ENCODE measurements around the gene PGAP3. TPM values are rescaled to one million over a fixed set of nuclear protein-coding genes. Genes with fewer than 3 reads are reported as not detected.
A peak's percentile ranks its signal among the peaks of the same experiment; 100 is the strongest.

PGAP3 gene
- total and polyA plus RNA-seq, 2 donors = 10.0 to 19.1 TPM

DNA sequence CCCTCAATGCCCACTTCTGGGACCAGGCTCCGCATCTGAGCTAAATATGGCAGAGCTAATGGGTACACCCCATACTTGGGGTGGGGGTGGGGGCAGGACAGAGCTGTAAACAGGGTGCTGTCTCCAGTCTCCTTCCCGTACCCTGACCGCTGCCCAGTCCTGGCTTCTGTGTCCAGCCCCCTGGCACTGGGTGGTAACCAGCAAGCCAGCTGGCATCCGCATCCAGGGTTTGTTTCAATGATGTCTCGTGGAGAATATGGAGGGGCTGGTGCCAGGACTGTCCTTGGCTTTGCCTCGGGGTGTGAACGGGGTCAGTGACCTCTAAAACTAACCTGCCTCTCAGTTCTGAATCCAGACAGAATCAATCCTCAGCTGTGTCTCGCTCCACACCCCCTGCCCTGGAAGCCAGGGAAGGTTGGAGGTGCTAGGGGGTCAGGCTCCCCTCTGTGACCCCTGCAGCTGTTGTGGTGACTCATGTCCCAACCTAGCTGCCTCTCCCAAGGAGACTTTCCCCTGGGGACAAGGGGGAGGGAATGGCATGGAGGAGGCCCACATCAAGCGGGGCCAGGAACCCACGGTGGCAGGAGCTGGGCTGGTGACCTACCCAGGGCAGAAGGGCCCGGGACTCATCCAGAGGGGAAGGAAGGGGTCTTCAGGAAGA lies 21.1 kb downstream of the PGAP3 start:
- H3K27ac ChIP-seq (ENCODE audit: low read depth) = no peak overlapping the region
- no peaks in the 10 kb centered on the region for H3K4me1 ChIP-seq (ENCODE audit: insufficient read depth)
- no peak for DNase-seq (ENCODE audit: extremely low spot score)
- H3K36me3 ChIP-seq (ENCODE audit: insufficient read depth) = no peaks in the 10 kb centered on the region
- H3K4me3 ChIP-seq (ENCODE audit: low read depth, low read length) = no peak overlapping the region
- WGBS = 58% methylated on average over 11 of the region's 11 CpGs

DNA sequence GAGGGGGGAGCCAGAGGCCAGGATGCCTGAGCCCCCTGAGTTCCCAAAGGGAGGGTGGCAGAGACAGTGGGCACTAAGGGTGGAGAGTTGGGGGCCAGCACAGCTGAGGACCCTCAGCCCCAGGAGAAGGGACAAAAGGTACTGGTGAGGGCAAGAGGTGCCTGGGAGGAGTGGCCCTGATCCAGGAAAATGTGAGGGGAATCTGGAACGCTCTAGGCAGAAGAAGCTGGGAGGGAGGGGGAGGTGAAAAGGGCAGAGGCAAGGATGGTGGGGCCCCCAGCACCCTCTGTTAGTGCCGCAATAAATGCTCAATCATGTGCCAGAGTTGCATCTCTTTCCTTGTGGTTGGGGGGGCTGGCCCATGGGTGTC lies 21.6 kb downstream of the PGAP3 start:
- Histone ChIP-seq H3K36me3 (ENCODE audit: insufficient read depth) (no peaks in the 10 kb centered on the region), H3K4me3 (ENCODE audit: low read depth, low read length) (no peak overlapping the region), H3K4me1 (ENCODE audit: insufficient read depth) (no peaks in the 10 kb centered on the region), H3K27ac (ENCODE audit: low read depth) (no peak overlapping the region)
- 49% methylated on average over 2 of the region's 2 CpGs for WGBS
- DNase-seq (ENCODE audit: extremely low spot score) = no peak

DNA sequence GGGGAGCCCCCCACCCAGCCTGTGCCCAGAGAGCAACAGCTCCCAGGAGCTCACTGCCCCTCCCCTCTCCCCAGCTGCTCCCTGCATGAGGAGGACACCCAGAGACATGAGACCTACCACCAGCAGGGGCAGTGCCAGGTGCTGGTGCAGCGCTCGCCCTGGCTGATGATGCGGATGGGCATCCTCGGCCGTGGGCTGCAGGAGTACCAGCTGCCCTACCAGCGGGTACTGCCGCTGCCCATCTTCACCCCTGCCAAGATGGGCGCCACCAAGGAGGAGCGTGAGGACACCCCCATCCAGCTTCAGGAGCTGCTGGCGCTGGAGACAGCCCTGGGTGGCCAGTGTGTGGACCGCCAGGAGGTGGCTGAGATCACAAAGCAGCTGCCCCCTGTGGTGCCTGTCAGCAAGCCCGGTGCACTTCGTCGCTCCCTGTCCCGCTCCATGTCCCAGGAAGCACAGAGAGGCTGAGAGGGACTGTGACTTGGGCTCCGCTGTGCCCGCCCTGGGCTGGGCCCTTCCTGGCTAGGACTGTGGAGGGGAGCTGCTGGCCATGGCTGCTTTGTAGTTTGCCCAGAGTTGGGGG lies 22.1 kb downstream of the PGAP3 start:
- WGBS = 59% methylated on average over 17 of the region's 17 CpGs
- H3K4me3 ChIP-seq (ENCODE audit: low read depth, low read length) = no peak overlapping the region
- no peak for DNase-seq (ENCODE audit: extremely low spot score)
- no peaks in the 10 kb centered on the region for H3K36me3 ChIP-seq (ENCODE audit: insufficient read depth)
- no peak overlapping the region for H3K27ac ChIP-seq (ENCODE audit: low read depth)
- H3K4me1 ChIP-seq (ENCODE audit: insufficient read depth) = no peaks in the 10 kb centered on the region

DNA sequence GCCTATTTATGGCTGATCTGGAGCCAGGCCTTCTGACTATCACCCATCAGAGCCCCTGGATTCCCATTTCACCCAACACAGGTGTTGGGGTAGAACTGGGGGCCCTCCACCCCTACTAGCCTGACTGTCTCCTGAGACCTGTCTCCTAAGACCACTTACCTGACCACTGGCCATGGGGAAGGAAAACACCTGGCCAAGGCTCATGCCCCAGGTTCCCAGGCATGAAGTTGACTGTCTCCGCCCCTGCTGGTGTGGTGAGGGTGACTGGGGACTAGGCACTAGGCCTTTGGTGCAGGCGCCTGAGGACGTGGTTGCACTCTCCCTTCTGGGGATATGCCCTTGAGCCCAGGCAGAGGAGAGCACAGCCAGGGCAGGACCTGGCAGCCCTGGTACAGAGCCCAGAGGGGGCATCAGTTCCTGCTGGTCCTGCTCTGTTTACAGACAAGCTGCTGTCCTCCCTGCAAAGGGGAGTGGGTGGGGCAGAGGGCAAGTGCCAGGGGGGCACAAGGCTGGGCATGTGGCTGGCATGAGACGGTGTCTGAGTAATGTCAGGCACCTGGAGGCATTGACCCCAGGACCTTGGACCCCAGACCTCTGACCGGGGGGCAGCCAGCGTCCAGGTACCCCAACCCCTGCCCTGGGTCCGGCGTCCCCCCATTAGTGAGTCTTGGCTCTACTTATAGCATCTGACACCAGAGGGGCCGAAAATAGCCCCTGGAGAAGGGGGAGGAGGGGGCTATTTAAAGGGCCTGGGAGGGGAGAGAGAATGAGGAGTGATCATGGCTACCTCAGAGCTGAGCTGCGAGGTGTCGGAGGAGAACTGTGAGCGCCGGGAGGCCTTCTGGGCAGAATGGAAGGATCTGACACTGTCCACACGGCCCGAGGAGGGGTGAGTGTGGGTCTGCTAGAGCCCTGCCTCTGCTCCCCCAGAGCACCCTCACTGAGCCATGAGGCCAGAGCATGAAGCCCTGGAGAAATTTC lies 23.0 kb downstream of the PGAP3 start, which contains the start of gene TCAP:
TCAP (plus strand) TSS at position 769 of the 981 bp plus-strand sequence; CDS start at position 780, 11 bp downstream.
- H3K36me3 ChIP-seq (ENCODE audit: insufficient read depth) = no peaks in the 10 kb centered on the region
- 47% methylated on average over 15 of the region's 15 CpGs for WGBS
- H3K27ac ChIP-seq (ENCODE audit: low read depth) = no peak within 1 kb of the TSS
- no peak for DNase-seq (ENCODE audit: extremely low spot score)
- H3K4me3 ChIP-seq (ENCODE audit: low read depth, low read length) = no peak within 1 kb of the TSS
- H3K4me1 ChIP-seq (ENCODE audit: insufficient read depth) = no peaks in the 10 kb centered on the region

DNA sequence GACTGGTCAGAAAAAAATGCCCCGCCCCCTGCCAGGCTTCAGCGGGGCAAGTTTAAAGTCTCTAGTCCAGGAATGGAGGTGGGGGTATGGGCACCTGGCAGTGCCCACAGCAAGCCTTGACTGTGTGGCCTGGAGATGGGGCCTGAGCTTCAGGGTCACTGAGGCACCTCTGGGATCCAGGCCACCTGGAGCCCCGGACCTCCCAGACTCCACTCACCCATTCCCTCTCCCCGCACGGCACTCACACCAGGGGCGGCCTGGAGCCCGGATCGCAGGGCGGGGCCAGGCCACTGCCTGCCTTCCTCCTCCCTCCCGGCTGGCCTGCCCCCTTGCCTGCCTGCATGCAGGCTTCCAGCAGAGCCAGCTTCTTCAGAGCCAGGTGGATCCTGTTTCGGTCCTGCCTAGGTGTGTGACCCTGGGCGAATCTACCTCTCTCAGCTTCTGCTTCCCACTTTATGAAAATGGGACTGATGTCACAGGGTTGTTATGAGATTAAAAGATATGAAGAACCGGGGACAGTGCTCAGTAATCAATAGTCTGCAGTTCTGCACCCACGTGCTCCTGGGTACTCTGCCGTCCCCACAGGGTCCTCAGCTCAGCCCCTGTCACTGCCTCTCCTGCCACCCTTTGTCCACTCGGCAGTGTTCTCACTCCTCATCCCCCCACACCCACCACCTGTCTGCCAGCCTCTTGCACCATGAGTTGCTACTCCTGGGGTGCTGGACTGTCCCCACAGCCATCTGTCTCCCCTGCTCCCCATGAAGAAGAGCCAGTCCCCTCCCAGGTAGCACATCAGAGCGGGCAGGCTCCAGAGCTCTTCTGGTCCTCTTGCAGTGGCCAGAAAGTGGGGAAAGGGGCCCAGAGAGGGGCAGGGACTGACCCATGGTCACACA lies 23.9 kb downstream of the PGAP3 start:
- WGBS = 51% methylated on average over 17 of the region's 17 CpGs
- Histone ChIP-seq H3K27ac (ENCODE audit: low read depth) (no peak overlapping the region), H3K36me3 (ENCODE audit: insufficient read depth) (no peaks in the 10 kb centered on the region), H3K4me1 (ENCODE audit: insufficient read depth) (no peaks in the 10 kb centered on the region), H3K4me3 (ENCODE audit: low read depth, low read length) (no peak overlapping the region)
- DNase-seq (ENCODE audit: extremely low spot score) = no peak

DNA sequence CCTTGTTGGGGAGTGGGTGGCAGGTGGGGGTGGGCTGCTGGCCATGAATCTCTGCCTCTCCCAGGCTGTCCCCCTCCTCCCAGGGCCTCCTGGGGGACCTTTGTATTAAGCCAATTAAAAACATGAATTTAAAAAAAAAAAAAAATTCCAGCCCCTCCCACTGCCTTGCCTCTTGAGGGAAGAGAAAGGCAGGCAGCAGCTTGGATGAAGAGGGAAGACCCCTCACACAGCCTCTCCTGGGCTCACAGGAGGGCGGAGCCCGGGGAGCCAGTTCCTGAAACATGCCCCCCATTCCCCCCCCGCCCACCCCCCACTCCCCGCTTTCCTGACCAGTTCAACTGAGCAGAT lies 24.5 kb downstream of the PGAP3 start:
- DNase-seq (ENCODE audit: extremely low spot score) = no peak
- Histone ChIP-seq H3K36me3 (ENCODE audit: insufficient read depth) (peaks cover 3% of the 10 kb centered on the region), H3K27ac (ENCODE audit: low read depth) (no peak overlapping the region), H3K4me1 (ENCODE audit: insufficient read depth) (no peaks in the 10 kb centered on the region), H3K4me3 (ENCODE audit: low read depth, low read length) (no peak overlapping the region)
- WGBS = 60% methylated on average over 4 of the region's 4 CpGs

DNA sequence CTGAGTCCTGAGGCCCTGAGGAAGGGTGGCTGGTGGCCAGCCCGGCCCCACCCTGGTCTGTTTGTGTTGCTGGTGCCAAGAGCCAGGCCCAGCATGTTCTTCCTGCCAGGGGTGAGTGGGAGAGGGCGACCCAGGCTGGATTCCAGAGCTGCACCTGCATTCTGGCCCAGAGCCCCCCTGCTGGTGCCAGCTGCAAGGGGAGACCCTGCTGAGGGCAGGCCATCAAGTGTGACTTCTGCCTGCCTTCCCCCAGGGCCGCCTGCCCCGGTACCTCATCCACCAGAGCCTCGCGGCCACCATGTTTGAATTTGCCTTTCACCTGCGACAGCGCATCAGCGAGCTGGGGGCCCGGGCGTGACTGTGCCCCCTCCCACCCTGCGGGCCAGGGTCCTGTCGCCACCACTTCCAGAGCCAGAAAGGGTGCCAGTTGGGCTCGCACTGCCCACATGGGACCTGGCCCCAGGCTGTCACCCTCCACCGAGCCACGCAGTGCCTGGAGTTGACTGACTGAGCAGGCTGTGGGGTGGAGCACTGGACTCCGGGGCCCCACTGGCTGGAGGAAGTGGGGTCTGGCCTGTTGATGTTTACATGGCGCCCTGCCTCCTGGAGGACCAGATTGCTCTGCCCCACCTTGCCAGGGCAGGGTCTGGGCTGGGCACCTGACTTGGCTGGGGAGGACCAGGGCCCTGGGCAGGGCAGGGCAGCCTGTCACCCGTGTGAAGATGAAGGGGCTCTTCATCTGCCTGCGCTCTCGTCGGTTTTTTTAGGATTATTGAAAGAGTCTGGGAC lies 25.1 kb downstream of the PGAP3 start:
- 82% methylated on average over 22 of the region's 22 CpGs for WGBS

DNA sequence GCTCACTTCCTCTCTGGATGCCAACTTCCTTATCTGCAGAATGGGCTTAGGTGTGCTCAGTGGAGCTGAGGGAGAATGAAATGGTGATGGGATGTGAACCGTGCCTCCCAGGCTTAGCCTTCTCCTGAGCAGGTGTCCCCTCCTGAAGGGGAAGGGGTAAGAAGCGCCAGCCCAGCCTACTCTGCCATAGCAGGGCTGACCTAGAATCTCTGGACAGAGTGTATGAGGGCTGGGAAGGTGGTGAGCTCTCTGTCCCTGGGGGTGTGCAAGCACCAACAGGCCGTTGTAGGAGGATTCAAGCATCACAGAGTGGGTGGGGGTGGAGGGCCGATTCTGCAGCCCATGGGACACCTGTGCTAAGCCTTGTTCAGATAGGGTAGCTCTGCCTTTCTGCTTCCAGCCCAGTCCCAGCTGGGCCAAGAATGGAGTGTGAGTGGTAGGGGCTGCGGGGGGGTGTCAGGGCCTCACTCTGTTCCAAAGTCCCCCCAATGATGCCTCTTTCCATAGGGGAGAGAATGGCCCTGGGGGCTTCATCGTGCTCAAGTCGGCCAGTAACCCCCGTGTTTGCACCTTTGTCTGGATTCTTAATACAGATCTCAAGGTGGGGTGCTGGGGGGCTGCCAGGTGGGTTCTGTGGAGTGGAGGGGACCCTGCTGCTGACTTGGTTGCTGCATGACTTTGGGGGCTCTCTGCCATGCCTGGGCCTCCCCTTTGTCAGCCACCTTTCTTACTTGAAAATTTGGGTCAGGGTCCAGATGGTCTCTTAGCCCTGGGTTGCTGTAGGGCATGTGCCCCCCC lies 25.9 kb downstream of the PGAP3 start:
- H3K27ac ChIP-seq (ENCODE audit: low read depth) = no peak overlapping the region
- 87% methylated on average over 8 of the region's 8 CpGs for WGBS

More for the DNA sequence above, 25.1 kb downstream of the PGAP3 start:
- no peak for DNase-seq (ENCODE audit: extremely low spot score)
- Histone ChIP-seq H3K4me1 (ENCODE audit: insufficient read depth) (no peaks in the 10 kb centered on the region), H3K36me3 (ENCODE audit: insufficient read depth) (peaks cover 3% of the 10 kb centered on the region), H3K27ac (ENCODE audit: low read depth) (no peak overlapping the region), H3K4me3 (ENCODE audit: low read depth, low read length) (no peak overlapping the region)

DNA sequence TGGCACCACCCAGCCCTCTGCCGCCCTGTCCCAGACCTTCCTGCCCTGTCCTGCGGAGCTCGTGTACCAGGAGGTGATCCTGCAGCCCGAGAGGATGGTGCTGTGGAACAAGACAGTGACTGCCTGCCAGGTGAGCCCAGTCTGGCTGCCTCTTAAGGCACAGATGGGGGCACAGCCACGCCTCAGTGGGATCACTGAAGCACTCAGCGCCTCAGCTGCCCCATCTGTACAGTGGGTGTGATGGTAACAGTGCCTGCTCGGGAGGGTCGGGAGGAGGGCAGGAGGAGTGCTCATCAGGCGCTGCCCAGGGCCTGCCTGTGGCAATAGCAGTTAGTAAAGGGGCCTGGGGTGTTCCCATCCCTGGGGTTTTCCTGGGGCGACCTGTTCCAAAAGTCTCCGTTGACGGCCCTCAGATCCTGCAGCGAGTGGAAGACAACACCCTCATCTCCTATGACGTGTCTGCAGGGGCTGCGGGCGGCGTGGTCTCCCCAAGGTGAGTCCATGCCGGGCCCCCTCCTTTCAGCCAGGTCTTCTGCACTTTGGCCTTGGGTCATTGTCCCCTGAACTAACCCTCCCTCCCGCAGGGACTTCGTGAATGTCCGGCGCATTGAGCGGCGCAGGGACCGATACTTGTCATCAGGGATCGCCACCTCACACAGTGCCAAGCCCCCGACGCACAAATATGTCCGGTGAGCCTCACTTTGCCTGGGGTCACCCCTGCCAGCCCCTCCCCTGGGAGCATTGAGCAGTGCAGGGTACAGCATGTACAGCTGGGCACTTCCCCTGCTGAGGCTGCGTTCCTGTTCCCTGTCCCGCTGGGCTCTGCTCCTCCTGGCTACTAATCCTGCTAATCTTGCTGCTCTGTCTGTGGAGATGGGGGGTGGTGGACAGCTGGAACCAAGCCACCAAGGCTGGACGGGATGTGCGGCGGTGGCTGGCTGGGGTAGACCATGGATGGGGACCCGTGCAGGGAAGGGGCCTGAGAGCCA lies 27.2 kb downstream of the PGAP3 start:
- Histone ChIP-seq H3K27ac (ENCODE audit: low read depth) (peak overlapping the region; percentile 59), H3K4me3 (ENCODE audit: low read depth, low read length) (no peak overlapping the region), H3K4me1 (ENCODE audit: insufficient read depth) (no peaks in the 10 kb centered on the region), H3K36me3 (ENCODE audit: insufficient read depth) (peaks cover 3% of the 10 kb centered on the region)
- WGBS = 80% methylated on average over 35 of the region's 35 CpGs
- DNase-seq (ENCODE audit: extremely low spot score) = no peak

More for the DNA sequence above, 25.9 kb downstream of the PGAP3 start:
- Histone ChIP-seq H3K4me3 (ENCODE audit: low read depth, low read length) (no peak overlapping the region), H3K36me3 (ENCODE audit: insufficient read depth) (peaks cover 3% of the 10 kb centered on the region), H3K4me1 (ENCODE audit: insufficient read depth) (no peaks in the 10 kb centered on the region)
- no peak for DNase-seq (ENCODE audit: extremely low spot score)

DNA sequence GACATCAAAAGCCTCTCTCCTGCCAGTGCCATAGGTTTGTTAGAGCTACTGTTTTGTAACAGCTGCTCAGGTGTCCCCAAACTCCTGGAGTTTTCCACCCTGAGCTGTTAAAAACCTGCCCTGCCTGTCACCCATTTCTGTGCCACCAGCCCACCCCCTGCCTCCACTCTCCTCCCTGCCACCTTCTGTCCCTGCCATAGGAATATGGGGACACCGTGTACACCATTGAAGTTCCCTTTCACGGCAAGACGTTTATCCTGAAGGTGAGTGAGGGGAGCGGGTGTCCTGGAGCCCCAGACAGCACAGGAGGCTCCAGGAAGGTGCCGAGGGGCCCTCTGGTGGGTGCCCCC lies 27.9 kb downstream of the PGAP3 start:
- H3K27ac ChIP-seq (ENCODE audit: low read depth) = peak overlapping the region; percentile 59
- no peaks in the 10 kb centered on the region for H3K4me1 ChIP-seq (ENCODE audit: insufficient read depth)
- DNase-seq (ENCODE audit: extremely low spot score) = no peak
- 74% methylated on average over 5 of the region's 5 CpGs for WGBS
- H3K36me3 ChIP-seq (ENCODE audit: insufficient read depth) = peaks cover 3% of the 10 kb centered on the region
- H3K4me3 ChIP-seq (ENCODE audit: low read depth, low read length) = no peak overlapping the region

DNA sequence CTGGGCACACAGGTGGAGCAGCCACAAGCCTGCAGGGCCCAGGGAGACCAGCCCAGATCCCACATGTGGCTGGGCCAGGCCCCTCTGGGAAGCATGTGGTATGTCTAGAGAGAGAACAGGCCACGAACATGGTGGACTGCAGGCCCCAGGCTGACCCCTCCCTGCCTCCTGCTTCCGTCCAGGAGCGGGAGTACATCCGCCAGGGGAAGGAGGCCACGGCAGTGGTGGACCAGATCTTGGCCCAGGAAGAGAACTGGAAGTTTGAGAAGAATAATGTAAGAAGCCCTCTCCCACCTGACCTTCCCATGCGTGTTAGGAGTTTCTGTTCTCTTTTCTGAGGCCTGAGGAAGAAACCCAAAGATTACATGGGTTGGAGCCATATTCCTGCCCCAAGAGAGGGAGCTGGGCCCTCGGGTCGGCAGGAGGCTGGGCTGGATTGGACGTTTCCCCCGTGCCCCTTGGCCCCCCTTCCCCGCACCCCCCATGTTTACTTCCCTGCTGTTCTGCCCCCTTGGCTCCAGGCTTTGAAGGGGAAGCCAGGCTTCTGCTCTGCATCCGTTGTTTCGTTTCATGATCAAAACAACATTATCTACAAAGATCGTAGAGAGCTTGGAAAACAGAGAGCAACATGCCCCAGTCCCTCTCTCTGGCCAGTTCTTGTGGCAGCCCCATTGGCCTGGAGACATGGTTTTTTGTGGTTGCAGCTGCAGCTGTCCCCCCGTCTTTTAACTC lies 28.4 kb downstream of the PGAP3 start:
- peak overlapping the region; percentile 59 for H3K27ac ChIP-seq (ENCODE audit: low read depth)
- no peak overlapping the region for H3K4me3 ChIP-seq (ENCODE audit: low read depth, low read length)
- WGBS = 57% methylated on average over 15 of the region's 15 CpGs
- no peak for DNase-seq (ENCODE audit: extremely low spot score)
- H3K36me3 ChIP-seq (ENCODE audit: insufficient read depth) = peaks cover 3% of the 10 kb centered on the region
- H3K4me1 ChIP-seq (ENCODE audit: insufficient read depth) = no peaks in the 10 kb centered on the region
